ENCODE data around the gene PMFBP1.

PMFBP1 gene

GRCh38 chr16:72172105-72173034 is at the start of gene PMFBP1:
Gene PMFBP1, minus strand, starts transcription at chr16:72172155. Its CDS starts 947 bp downstream, at chr16:72171208.
- in situ Hi-C loops (cut with MboI; ENCODE audit: low sequenced_read_pairs), result no loop called here

GRCh38 chr16:72221630-72222024 is 49.7 kb upstream of the PMFBP1 start:
- in situ Hi-C loops (cut with MboI; ENCODE audit: low sequenced_read_pairs), result no loop called here

- in situ Hi-C loops (cut with MboI; ENCODE audit: low sequenced_read_pairs), result no loop called here
These were observed 49.1 kb upstream of the PMFBP1 start for GRCh38 chr16:72220875-72221629.

- in situ Hi-C loops (cut with MboI; ENCODE audit: low sequenced_read_pairs), result no loop called here
These were observed 47.3 kb upstream of the PMFBP1 start for GRCh38 chr16:72219282-72219681.

- in situ Hi-C loops (cut with MboI; ENCODE audit: low sequenced_read_pairs), result no loop called here
These were observed 44.8 kb upstream of the PMFBP1 start for GRCh38 chr16:72216767-72217166.

- in situ Hi-C loops (cut with MboI; ENCODE audit: low sequenced_read_pairs), result no loop called here
These were observed 42.9 kb upstream of the PMFBP1 start for GRCh38 chr16:72214821-72215220.

GRCh38 chr16:72211110-72211509 is 39.2 kb upstream of the PMFBP1 start:
- in situ Hi-C loops (cut with MboI; ENCODE audit: low sequenced_read_pairs), result no loop called here

- in situ Hi-C loops (cut with MboI; ENCODE audit: low sequenced_read_pairs), result no loop called here
These were observed 38.6 kb upstream of the PMFBP1 start for GRCh38 chr16:72210555-72210954.

- in situ Hi-C loops (cut with MboI; ENCODE audit: low sequenced_read_pairs), result no loop called here
These were observed 38.1 kb upstream of the PMFBP1 start for GRCh38 chr16:72210072-72210471.

GRCh38 chr16:72206299-72206698 is 34.3 kb upstream of the PMFBP1 start:
- in situ Hi-C loops (cut with MboI; ENCODE audit: low sequenced_read_pairs), result no loop called here

GRCh38 chr16:72203401-72203800 is 31.4 kb upstream of the PMFBP1 start:
- in situ Hi-C loops (cut with MboI; ENCODE audit: low sequenced_read_pairs), result no loop called here

GRCh38 chr16:72202014-72202413 is 30.1 kb upstream of the PMFBP1 start:
- in situ Hi-C loops (cut with MboI; ENCODE audit: low sequenced_read_pairs), result no loop called here

- in situ Hi-C loops (cut with MboI; ENCODE audit: low sequenced_read_pairs), result no loop called here
These were observed 29.4 kb upstream of the PMFBP1 start for GRCh38 chr16:72201387-72201786.

- in situ Hi-C loops (cut with MboI; ENCODE audit: low sequenced_read_pairs), result no loop called here
These were observed 27.9 kb upstream of the PMFBP1 start for GRCh38 chr16:72199761-72200337.

GRCh38 chr16:72198771-72199201 is 26.8 kb upstream of the PMFBP1 start:
- in situ Hi-C loops (cut with MboI; ENCODE audit: low sequenced_read_pairs), result no loop called here

GRCh38 chr16:72198021-72198711 is 26.2 kb upstream of the PMFBP1 start:
- in situ Hi-C loops (cut with MboI; ENCODE audit: low sequenced_read_pairs), result no loop called here

GRCh38 chr16:72197545-72197944 is 25.6 kb upstream of the PMFBP1 start:
- in situ Hi-C loops (cut with MboI; ENCODE audit: low sequenced_read_pairs), result no loop called here

- in situ Hi-C loops (cut with MboI; ENCODE audit: low sequenced_read_pairs), result no loop called here
These were observed 23.7 kb upstream of the PMFBP1 start for GRCh38 chr16:72195609-72196008.

GRCh38 chr16:72191551-72191950 is 19.6 kb upstream of the PMFBP1 start:
- in situ Hi-C loops (cut with MboI; ENCODE audit: low sequenced_read_pairs), result no loop called here

GRCh38 chr16:72189865-72190371 is 18.0 kb upstream of the PMFBP1 start:
- in situ Hi-C loops (cut with MboI; ENCODE audit: low sequenced_read_pairs), result no loop called here

GRCh38 chr16:72188541-72188940 is 16.6 kb upstream of the PMFBP1 start:
- in situ Hi-C loops (cut with MboI; ENCODE audit: low sequenced_read_pairs), result no loop called here

Measured in hTERT RPE-1 (cell line).